NCI-H1105 treated with DMSO at 0.1 percent for 48 hours (cell line): ENCODE data around the gene KCNQ1OT1.

ENCODE experiments used
- DNase-seq: peaks from one replicate; lab custom pipeline; 2025; lab: John Stamatoyannopoulos, UW

The KCNQ1OT1 gene

GRCh38 chr11:2687223-2687530, 12.6 kb downstream of the KCNQ1OT1 start:
- DNase-seq: no peak

GRCh38 chr11:2686360-2687222, 13.2 kb downstream of the KCNQ1OT1 start:
- DNase-seq: no peak

GRCh38 chr11:2685566-2686359, 14.0 kb downstream of the KCNQ1OT1 start:
- no peak for DNase-seq

- no peak for DNase-seq
These were observed 14.7 kb downstream of the KCNQ1OT1 start for GRCh38 chr11:2685051-2685450.

GRCh38 chr11:2684581-2684980, 15.2 kb downstream of the KCNQ1OT1 start:
- DNase-seq: no peak

GRCh38 chr11:2683806-2684205, 16.0 kb downstream of the KCNQ1OT1 start:
- DNase-seq: no peak

GRCh38 chr11:2681408-2682145, 18.2 kb downstream of the KCNQ1OT1 start:
- no peak for DNase-seq

- DNase-seq: no peak
These were observed 20.6 kb downstream of the KCNQ1OT1 start for GRCh38 chr11:2679011-2679676.

GRCh38 chr11:2678396-2678795, 21.4 kb downstream of the KCNQ1OT1 start:
- DNase-seq: no peak

GRCh38 chr11:2677127-2677526, 22.7 kb downstream of the KCNQ1OT1 start:
- no peak for DNase-seq

- no peak for DNase-seq
These were observed 24.3 kb downstream of the KCNQ1OT1 start for GRCh38 chr11:2675540-2675939.

GRCh38 chr11:2674658-2675131, 25.1 kb downstream of the KCNQ1OT1 start:
- no peak for DNase-seq

- no peak for DNase-seq
These were observed 25.8 kb downstream of the KCNQ1OT1 start for GRCh38 chr11:2673871-2674471.

GRCh38 chr11:2673250-2673610, 26.6 kb downstream of the KCNQ1OT1 start:
- DNase-seq: no peak

- no peak for DNase-seq
These were observed 27.1 kb downstream of the KCNQ1OT1 start for GRCh38 chr11:2672553-2673249.

- DNase-seq: no peak
These were observed 28.0 kb downstream of the KCNQ1OT1 start for GRCh38 chr11:2671748-2672147.

- no peak for DNase-seq
These were observed 29.2 kb downstream of the KCNQ1OT1 start for GRCh38 chr11:2670541-2671100.

- DNase-seq: no peak
These were observed 29.9 kb downstream of the KCNQ1OT1 start for GRCh38 chr11:2669634-2670469.

GRCh38 chr11:2668876-2669275, 30.9 kb downstream of the KCNQ1OT1 start:
- no peak for DNase-seq

GRCh38 chr11:2667940-2668339, 31.9 kb downstream of the KCNQ1OT1 start:
- no peak for DNase-seq
